Right ventricle myocardium inferior (tissue), 1 donor: ENCODE data around the gene CAMTA2. TPM values are rescaled to one million over a fixed set of nuclear protein-coding genes. Genes with fewer than 3 reads are reported as not detected.
"Not testable (repeated sequence)": the region's sequence is repeated elsewhere in the genome, so short reads cannot be mapped to it uniquely, and the experiment has no call there.

ENCODE experiments used
- ATAC-seq: fragments of 200-7000 bp; cut with Tn5 transposase; one replicate; pipeline ENCODE4 v1.9.1; 2020; ENCODE audit warnings: mild to moderate bottlenecking, moderate library complexity
- DNase-seq: peaks from one replicate; pipeline ENCODE4 v3.0.0; 2021; ENCODE audit errors: missing footprints
- intact Hi-C: fragments of 100-400 bp; cut with DNase I; formaldehyde crosslinking; loops from one replicate; pipeline ENCODE4 v1.11.0; 2022
- total RNA-seq: library from RNA; stranded (reverse); fragmentation: NEBNext Ultra II Directional; extraction: Animal tissue kit (Norgen Biotek cat#: 25700); gene quantifications from one replicate; pipeline ENCODE4 v1.2.1, GENCODE V29; 2021
- donor health status: DM: no; HTN: yes; CAD: no; lungs with severe emphysema.

Gene CAMTA2
- total RNA-seq, 1 donor from 2014 or later = 37.1 TPM

DNA sequence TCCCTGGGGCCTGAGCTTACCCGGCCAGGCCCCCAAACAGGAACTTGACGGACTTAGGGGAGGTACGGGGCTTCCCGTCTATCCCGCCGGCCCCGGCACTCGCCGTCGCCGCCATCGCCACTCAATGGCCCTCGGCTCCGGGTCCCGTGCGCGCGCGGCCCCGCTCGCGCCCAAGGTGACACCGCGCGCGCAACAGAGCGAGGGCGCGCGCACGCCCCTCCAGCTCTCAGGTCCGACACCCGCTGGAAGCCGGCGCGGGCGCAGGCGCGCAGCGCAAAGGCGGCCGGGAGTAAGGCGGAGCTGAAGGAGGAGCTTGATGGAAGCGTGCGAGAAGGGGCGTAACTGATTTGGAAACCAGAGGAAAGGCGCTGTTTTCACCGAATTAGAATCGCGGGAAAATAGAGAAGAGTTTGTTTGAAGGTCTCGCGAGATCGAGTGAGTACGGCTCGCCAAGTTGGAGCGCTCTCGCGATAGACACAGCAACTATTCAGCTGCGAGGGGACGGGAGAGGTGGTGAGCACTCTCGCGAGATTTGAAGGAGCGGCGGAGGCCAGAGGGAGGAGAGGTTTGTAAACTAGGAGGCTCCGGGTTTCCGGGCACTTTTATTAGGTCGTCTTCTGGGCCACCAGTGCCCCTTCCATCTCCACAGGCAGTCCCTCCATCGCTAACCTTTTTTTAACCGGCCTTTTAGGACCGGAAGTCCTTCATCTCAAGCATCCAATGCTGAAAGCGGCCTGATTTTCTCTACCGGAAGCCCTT lies 47.5 kb downstream of the CAMTA2 start, which contains the start of the genes RNF167 and SLC25A11:
Gene RNF167 (plus strand): TSS at position 473 of the 759 bp plus-strand sequence. CDS start 642 bp downstream, outside the sequence.
Gene SLC25A11 (minus strand): TSS at position 251 of the 759 bp plus-strand sequence. CDS start 136 bp downstream, at position 115.
- intact Hi-C loops = loop anchor here (1.0 kb wide), 2 partner anchors 8 to 27 kb away; partner anchors contain the start of genes PFN1 and SPAG7
- DNase-seq = peak; percentile 97
- peak; percentile 94 for ATAC-seq

DNA sequence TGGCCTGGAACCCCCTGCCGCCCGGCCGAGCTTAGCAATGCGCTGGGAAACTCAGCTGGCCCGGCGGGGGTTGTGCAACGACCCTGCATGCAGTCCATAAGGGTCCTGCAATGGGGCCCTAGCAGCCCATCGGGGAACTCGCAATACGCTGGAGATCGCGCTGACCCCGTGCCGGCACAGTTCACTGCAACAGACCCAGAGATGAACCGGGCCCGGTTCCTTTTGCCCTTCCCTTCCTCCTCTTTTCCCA lies 48.0 kb downstream of the CAMTA2 start:
- intact Hi-C loops = no loop called here
- DNase-seq = peak; percentile 76
- no peak for ATAC-seq

GRCh38 chr17:4938688-4939545 lies 48.6 kb downstream of the CAMTA2 start:
- intact Hi-C loops = no loop called here
- ATAC-seq (no peak), DNase-seq (no peak)

DNA sequence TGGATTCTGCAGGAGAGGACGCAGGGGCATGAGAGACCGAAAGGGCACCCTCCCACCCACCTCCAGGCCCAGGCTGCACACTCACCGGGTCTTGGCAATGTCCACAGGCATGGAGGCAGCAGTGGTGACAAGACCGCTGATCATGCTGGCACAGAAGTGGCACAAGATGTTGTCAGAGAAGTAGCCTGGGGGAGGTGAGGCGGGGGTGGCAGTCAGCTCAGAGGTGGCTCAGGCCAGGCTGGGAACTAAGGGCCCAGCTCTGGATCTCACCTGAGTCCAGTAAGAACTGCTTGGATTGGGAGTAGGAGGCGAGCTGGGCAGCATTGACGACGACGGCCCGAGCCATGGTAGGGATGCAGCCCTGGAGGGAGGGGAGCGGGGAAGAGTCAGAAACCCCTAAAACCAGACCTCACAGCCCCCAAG lies 49.4 kb downstream of the CAMTA2 start:
- ATAC-seq = no peak
- intact Hi-C loops = no loop called here

GRCh38 chr17:4937553-4937952 lies 49.9 kb downstream of the CAMTA2 start:
- DNase-seq (no peak), ATAC-seq (no peak)
- intact Hi-C loops = no loop called here

More for the DNA sequence above, 49.4 kb downstream of the CAMTA2 start:
- no peak for DNase-seq

- DNase-seq (no peak), ATAC-seq (no peak)
- intact Hi-C loops = no loop called here
These were observed 51.0 kb downstream of the CAMTA2 start for GRCh38 chr17:4936436-4936835.

GRCh38 chr17:4935650-4936049 lies 51.8 kb downstream of the CAMTA2 start:
- DNase-seq (no peak), ATAC-seq (no peak)
- intact Hi-C loops = no loop called here

DNA sequence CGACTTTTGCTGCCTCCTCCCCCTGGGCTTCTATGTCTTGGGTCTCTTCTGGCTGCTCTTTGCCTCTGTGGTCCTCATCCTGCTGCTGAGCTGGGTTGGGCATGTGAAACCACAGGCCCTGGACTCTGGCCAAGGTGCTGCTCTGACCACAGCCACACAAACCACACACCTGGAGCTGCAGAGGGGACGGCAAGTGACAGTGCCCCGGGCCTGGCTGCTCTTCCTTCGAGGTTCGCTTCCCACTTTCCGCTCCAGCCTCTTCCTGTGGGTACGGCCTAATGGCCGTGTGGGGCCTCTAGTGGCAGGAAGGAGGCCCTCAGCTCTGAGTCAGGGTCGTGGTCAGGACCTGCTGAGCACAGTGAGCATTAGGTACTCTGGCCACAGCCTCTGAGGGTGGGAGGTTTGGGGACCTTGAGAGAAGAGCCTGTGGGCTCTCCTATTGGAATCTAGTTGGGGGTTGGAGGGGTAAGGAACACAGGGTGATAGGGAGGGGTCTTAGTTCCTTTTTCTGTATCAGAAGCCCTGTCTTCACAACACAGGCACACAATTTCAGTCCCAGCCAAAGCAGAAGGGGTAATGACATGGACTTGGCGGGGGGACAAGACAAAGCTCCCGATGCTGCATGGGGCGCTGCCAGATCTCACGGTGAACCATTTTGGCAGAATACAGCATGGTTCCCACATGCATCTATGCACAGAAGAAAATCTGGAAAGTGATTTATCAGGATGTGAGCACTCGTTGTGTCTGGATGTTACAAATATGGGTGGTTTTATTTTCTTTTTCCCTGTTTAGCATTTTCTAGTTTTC lies 53.1 kb downstream of the CAMTA2 start:
- intact Hi-C loops = no loop called here
- ATAC-seq (peak; percentile 42), DNase-seq (no peak)

- no peak for ATAC-seq
- no peak for DNase-seq
- intact Hi-C loops = no loop called here
These were observed 53.8 kb downstream of the CAMTA2 start for GRCh38 chr17:4933646-4934045.

- DNase-seq = no peak
- no peak for ATAC-seq
- intact Hi-C loops = no loop called here
These were observed 54.7 kb downstream of the CAMTA2 start for GRCh38 chr17:4932756-4933155.

- DNase-seq = no peak
- intact Hi-C loops = no loop called here
- no peak for ATAC-seq
These were observed 55.5 kb downstream of the CAMTA2 start, which contains the start of gene GP1BA for GRCh38 chr17:4931963-4932362. Gene GP1BA, plus strand, starts transcription at chr17:4932277. Its CDS starts 328 bp downstream, at chr17:4932605.

- ATAC-seq (no peak), DNase-seq (no peak)
- intact Hi-C loops = no loop called here
These were observed 58.6 kb downstream of the CAMTA2 start for GRCh38 chr17:4928881-4929280.

DNA sequence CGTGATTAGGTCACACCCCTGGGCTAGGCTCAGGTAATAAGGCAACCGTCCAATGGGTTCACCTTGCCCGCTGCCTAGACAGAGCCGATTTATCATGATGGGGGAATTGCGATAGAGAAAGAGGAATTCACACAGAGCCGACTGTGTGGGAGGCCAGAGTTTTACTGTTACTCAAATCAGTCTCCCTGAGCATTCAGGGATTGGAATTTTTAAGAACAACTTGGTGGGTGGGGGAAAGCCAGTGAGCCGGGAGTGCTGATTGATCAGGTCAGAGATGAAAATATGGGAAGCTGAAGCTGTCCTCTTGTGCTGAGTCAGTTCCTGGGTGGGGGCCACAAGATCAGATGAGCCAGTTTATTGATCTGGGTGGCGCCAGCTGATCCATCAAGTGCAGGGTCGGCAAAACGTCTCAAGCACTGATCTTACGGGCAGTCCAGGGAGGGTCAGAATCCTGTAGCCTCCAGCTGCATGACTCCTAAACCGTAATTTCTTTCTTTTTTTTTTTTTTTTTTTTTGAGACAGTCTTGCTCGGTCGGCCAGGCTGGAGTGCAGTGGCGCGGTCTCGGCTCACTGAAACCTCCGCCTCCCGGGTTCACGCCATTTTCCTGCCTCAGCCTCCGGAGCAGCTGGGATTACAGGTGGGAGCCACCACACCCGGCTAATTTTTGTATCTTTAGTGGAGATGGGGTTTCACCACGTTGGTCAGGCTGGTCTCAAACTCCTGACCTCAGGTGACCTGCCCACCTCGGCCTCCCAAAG lies 60.7 kb downstream of the CAMTA2 start:
- DNase-seq, intact Hi-C loops, ATAC-seq: not testable (repeated sequence)

DNA sequence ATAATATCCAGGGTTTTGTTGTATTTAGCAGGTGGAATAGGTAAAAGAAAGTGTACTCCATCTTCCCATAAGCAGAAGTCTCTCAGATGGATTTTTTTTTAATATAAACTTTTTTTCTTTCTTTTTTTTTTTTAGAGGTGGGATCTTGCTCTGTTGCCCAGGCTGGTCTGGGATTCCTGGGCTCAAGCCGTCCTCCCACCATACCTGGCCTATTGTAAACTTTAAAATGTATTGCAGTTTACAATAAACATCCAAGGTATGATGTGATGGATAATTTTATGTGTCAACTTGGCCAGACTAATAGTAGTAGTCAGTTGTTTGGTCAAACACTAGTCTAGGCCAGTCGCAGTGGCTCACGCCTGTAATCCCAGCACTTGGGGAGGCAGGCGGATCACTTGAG lies 66.2 kb downstream of the CAMTA2 start:
- intact Hi-C loops = no loop called here
- DNase-seq (no peak), ATAC-seq (no peak)

GRCh38 chr17:4920351-4921048 lies 67.0 kb downstream of the CAMTA2 start:
- intact Hi-C loops = no loop called here
- no peak for ATAC-seq

GRCh38 chr17:4919511-4920047 lies 67.9 kb downstream of the CAMTA2 start:
- ATAC-seq (no peak), DNase-seq (no peak)
- intact Hi-C loops = no loop called here

More at GRCh38 chr17:4920351-4921048, 67.0 kb downstream of the CAMTA2 start:
- no peak for DNase-seq
